Neural cell (in vitro differentiated cells): Measurements from ENCODE around the gene GATA2. TPM values are rescaled to one million over a fixed set of nuclear protein-coding genes. Genes with fewer than 3 reads are reported as not detected.

Source experiments
- H2AFZ ChIP-seq: fragments of 200-600, 300-800 bp; sonication (generic), shearing (Covaris generic); 2 replicates; pipeline ENCODE4 v1.6.0; 2014; ENCODE audit warnings: low read depth, mild to moderate bottlenecking, antibody characterized with exemption, low read length, moderate library complexity
- H3F3A ChIP-seq: fragments of 200-600 bp; shearing (Covaris generic); 2 replicates; pipeline ENCODE4 v1.6.1; 2016; ENCODE audit warnings: mild to moderate bottlenecking, moderate library complexity, mixed read lengths, antibody characterized with exemption, low read length; ENCODE audit not compliant: insufficient read depth, poor library complexity, severe bottlenecking
- H3K27ac ChIP-seq: fragments of 200-600, 300-800 bp; sonication (generic), shearing (Covaris generic); 2 replicates; pipeline ENCODE4 v1.5.1; 2014; ENCODE audit warnings: mild to moderate bottlenecking, low read length, moderate library complexity
- H3K27me3 ChIP-seq: fragments of 300-800, 200-600 bp; sonication (generic), shearing (Covaris generic); 2 replicates; pipeline ENCODE4 v1.6.0; 2014; ENCODE audit warnings: mild to moderate bottlenecking, low read depth, low read length, moderate library complexity; ENCODE audit not compliant: insufficient read depth
- H3K36me3 ChIP-seq: fragments of 300-800, 200-600 bp; sonication (generic), shearing (Covaris generic); 2 replicates; pipeline ENCODE4 v1.5.1; 2014; ENCODE audit warnings: mild to moderate bottlenecking, antibody characterized with exemption, low read length, moderate library complexity; ENCODE audit not compliant: insufficient read depth
- H3K4me2 ChIP-seq: fragments of 300-800, 200-600 bp; sonication (generic), shearing (Covaris generic); 2 replicates; pipeline ENCODE4 v1.6.0; 2014; ENCODE audit warnings: mild to moderate bottlenecking, low read length
- H3K4me3 ChIP-seq: fragments of 300-800, 200-600 bp; sonication (generic), shearing (Covaris generic); 2 replicates; pipeline ENCODE4 v1.5.1; 2014; ENCODE audit warnings: mild to moderate bottlenecking, low read length, moderate library complexity
- H3K79me2 ChIP-seq: fragments of 200-600 bp; shearing (Covaris generic); replicated peaks from 2 replicates; pipeline ENCODE4 v1.6.0; 2014; ENCODE audit warnings: mild to moderate bottlenecking, low read length, moderate library complexity; ENCODE audit not compliant: insufficient read depth
- H3K9ac ChIP-seq: fragments of 300-800, 200-600 bp; sonication (generic), shearing (Covaris generic); 2 replicates; pipeline ENCODE4 v1.6.1; 2016; ENCODE audit warnings: mild to moderate bottlenecking, low read length, mixed read lengths
- H3K9me2 ChIP-seq: fragments of 200-600 bp; shearing (Covaris generic); 2 replicates; pipeline ENCODE4 v1.6.1; 2016; ENCODE audit warnings: mild to moderate bottlenecking, low read length, mixed read lengths; ENCODE audit not compliant: insufficient read depth
- H3K9me3 ChIP-seq: fragments of 200-600, 300-800 bp; sonication (generic), shearing (Covaris generic); 2 replicates; pipeline ENCODE4 v1.6.1; 2016; ENCODE audit warnings: mild to moderate bottlenecking, mixed run types, low read length, moderate library complexity, mixed read lengths
- H4K20me1 ChIP-seq: fragments of 200-600 bp; shearing (Covaris generic); 2 replicates; pipeline ENCODE4 v1.6.1; 2016; ENCODE audit warnings: mild to moderate bottlenecking, mixed run types; ENCODE audit not compliant: insufficient read depth
- CTCF ChIP-seq: fragments of 450-650 bp; IDR thresholded peaks from 2 replicates; pipeline ENCODE4 v1.5.1; 2014; ENCODE audit warnings: antibody characterized with exemption, mild to moderate bottlenecking, moderate library complexity; ENCODE audit not compliant: poor library complexity, severe bottlenecking
- EP300 ChIP-seq: fragments of 450-650 bp; conservative IDR thresholded peaks from 2 replicates; pipeline ENCODE4 v1.6.1; 2014; ENCODE audit warnings: antibody characterized with exemption, mild to moderate bottlenecking, moderate library complexity; ENCODE audit not compliant: poor library complexity, severe bottlenecking
- EZH2 ChIP-seq: fragments of 200-600, 300-800 bp; shearing (Covaris generic), sonication (generic); IDR thresholded peaks from 2 replicates; pipeline ENCODE4 v1.6.1; 2014; ENCODE audit warnings: antibody characterized with exemption, low read length, borderline replicate concordance, mild to moderate bottlenecking; ENCODE audit not compliant: insufficient read depth, poor library complexity, severe bottlenecking
- MXI1 ChIP-seq: fragments of 450-650 bp; conservative IDR thresholded peaks from 2 replicates; pipeline ENCODE4 v1.6.1; 2014; ENCODE audit warnings: antibody characterized with exemption, mild to moderate bottlenecking; ENCODE audit not compliant: poor library complexity, severe bottlenecking
- POLR2AphosphoS5 ChIP-seq: IDR thresholded peaks from 2 replicates; pipeline ENCODE4 v1.6.1; 2012
- RAD21 ChIP-seq: fragments of 450-650 bp; conservative IDR thresholded peaks from 2 replicates; pipeline ENCODE4 v1.6.1; 2014; ENCODE audit warnings: antibody characterized with exemption, mild to moderate bottlenecking, moderate library complexity
- REST ChIP-seq: IDR thresholded peaks from 2 replicates; pipeline ENCODE4 v1.6.1; 2012; ENCODE audit warnings: borderline replicate concordance
- TAF1 ChIP-seq: IDR thresholded peaks from 2 replicates; pipeline ENCODE4 v1.6.1; 2012; ENCODE audit warnings: low read depth
- polyA plus RNA-seq: library from polyadenylated mRNA; depleted of rRNA; stranded (reverse); fragments of >200 nt; gene quantifications from 2 replicates; pipeline ENCODE4 v1.2.3, GENCODE V29; 2014

The GATA2 gene
- polyA plus RNA-seq, 1 donor from 2014 or later: not detected

GRCh38 chr3:128506754-128507153 is 13.8 kb upstream of the GATA2 start:
- H3K27me3 ChIP-seq: no peaks in the 10 kb centered on the region
- H3K4me3 ChIP-seq: no peak overlapping the region
- H3K4me2 ChIP-seq: no peak overlapping the region
- TF ChIP-seq EP300: no peak
- TF ChIP-seq TAF1: no peak
- no peak for TF ChIP-seq RAD21
- TF ChIP-seq EZH2: no peak
- TF ChIP-seq CTCF: no peak
- TF ChIP-seq POLR2AphosphoS5: no peak
- TF ChIP-seq MXI1: no peak
- no peak for TF ChIP-seq REST
- no peak overlapping the region for H3K9ac ChIP-seq
- no peaks in the 10 kb centered on the region for H3K79me2 ChIP-seq
- H3K9me3 ChIP-seq: no peaks in the 10 kb centered on the region
- H3K27ac ChIP-seq: no peak overlapping the region
- no peaks in the 10 kb centered on the region for H3K36me3 ChIP-seq
- no peak overlapping the region for H2AFZ ChIP-seq
- H3K9me2 ChIP-seq: no peaks in the 10 kb centered on the region
- H4K20me1 ChIP-seq: no peaks in the 10 kb centered on the region
- no peaks in the 10 kb centered on the region for H3F3A ChIP-seq

GRCh38 chr3:128505771-128506170 is 12.8 kb upstream of the GATA2 start:
- H3K9me3 ChIP-seq: no peaks in the 10 kb centered on the region
- no peak overlapping the region for H3K4me2 ChIP-seq
- H2AFZ ChIP-seq: no peak overlapping the region
- H3K27ac ChIP-seq: no peak overlapping the region
- no peak overlapping the region for H3K9ac ChIP-seq
- H3F3A ChIP-seq: no peaks in the 10 kb centered on the region
- H3K79me2 ChIP-seq: no peaks in the 10 kb centered on the region
- no peaks in the 10 kb centered on the region for H3K27me3 ChIP-seq
- H3K4me3 ChIP-seq: no peak overlapping the region
- no peaks in the 10 kb centered on the region for H3K9me2 ChIP-seq
- H4K20me1 ChIP-seq: no peaks in the 10 kb centered on the region
- H3K36me3 ChIP-seq: no peaks in the 10 kb centered on the region
- no peak for TF ChIP-seq MXI1
- TF ChIP-seq TAF1: no peak
- TF ChIP-seq RAD21: no peak
